Medulla oblongata (tissue), 1 donor: ENCODE results near the gene ZNF618.

Experiments used
- DNase-seq: peaks from one replicate; pipeline ENCODE4 v3.0.0-alpha.2; 2015; ENCODE audit errors: extremely low spot score

ZNF618 gene, protein sequence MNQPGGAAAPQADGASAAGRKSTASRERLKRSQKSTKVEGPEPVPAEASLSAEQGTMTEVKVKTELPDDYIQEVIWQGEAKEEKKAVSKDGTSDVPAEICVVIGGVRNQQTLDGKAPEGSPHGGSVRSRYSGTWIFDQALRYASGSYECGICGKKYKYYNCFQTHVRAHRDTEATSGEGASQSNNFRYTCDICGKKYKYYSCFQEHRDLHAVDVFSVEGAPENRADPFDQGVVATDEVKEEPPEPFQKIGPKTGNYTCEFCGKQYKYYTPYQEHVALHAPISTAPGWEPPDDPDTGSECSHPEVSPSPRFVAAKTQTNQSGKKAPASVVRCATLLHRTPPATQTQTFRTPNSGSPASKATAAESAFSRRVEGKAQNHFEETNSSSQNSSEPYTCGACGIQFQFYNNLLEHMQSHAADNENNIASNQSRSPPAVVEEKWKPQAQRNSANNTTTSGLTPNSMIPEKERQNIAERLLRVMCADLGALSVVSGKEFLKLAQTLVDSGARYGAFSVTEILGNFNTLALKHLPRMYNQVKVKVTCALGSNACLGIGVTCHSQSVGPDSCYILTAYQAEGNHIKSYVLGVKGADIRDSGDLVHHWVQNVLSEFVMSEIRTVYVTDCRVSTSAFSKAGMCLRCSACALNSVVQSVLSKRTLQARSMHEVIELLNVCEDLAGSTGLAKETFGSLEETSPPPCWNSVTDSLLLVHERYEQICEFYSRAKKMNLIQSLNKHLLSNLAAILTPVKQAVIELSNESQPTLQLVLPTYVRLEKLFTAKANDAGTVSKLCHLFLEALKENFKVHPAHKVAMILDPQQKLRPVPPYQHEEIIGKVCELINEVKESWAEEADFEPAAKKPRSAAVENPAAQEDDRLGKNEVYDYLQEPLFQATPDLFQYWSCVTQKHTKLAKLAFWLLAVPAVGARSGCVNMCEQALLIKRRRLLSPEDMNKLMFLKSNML

DNA sequence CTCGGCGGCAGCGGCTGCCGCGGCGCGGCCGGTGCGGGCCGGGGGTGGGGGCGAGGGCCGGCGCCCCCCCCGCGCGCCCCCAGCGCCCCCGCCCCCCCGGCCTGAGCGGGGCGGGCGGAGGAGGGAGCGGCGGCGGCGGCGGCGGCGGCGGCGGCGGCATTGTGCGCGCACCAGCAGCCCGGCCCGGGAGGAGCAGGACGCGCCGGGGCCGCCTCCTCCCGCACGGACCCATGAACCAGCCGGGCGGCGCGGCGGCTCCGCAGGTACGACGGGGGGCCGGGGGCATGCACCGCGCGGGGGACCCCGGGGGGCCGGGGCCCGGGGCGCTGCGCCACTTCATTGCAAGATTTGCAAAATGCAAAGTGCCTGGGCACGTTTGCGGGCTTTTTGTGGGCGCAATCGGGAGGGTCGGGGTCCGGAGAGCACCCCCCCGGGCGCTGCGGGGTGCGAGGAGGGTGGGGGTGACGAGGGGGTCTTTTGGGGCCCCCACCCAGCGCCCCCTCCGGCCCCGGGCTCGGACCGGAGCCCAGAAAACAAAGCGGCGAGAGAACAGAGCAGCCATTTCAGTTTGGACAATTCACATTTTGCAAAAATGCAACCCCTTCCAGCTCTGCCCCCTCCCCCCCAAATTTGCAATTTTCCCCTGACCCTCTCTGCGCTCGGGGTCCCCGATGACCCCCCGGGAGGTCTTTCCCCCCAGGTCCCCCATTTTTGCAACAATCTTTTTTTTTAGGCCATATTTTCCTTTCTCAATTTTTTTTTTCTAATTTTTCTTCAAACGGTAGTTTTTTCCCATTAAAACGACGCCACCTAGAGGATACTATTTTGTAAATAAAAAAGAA, at the start of gene ZNF618:
TSS of gene ZNF618 (plus strand) at position 159 of the 842 bp plus-strand sequence. CDS start at position 231, 72 bp downstream.
- DNase-seq: peak; percentile 13

DNA sequence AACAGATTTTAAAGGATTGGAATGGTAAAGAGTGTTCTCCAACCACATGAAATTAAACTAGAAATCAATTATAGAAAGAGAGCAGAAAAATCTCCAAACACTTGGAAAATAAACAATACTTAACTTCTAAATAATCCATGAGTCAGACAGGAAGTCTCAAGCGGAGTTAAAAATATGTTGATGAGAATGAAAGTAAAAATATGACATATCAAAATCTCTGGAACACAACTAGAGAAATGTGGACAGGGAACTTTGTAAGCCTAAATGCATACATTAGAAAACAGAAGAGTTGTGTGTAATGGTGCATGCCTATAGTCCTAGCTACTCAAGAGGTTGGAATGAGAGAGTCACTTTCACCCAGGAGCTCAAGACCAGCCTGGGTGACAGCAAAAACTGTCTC, 47.9 kb upstream of the ZNF618 start:
- DNase-seq: no peak

DNA sequence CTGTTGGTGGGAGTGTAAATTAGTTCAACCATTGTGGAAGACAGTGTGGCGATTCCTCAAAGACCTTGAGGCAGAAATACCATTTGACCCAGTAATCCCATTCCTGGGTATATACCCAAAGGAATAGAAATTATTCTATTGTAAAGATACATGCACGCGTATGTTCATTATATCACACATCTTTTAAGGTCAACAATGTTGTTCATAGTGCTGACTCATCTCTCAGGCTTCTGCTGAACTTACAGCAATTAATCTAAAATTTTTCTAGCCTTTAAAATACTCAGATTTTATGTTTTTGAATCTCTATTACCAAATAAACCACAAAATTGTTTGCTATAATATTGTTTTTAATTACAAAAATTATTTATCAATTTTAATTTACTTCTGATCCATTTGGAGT, 38.8 kb upstream of the ZNF618 start:
- DNase-seq: no peak

DNA sequence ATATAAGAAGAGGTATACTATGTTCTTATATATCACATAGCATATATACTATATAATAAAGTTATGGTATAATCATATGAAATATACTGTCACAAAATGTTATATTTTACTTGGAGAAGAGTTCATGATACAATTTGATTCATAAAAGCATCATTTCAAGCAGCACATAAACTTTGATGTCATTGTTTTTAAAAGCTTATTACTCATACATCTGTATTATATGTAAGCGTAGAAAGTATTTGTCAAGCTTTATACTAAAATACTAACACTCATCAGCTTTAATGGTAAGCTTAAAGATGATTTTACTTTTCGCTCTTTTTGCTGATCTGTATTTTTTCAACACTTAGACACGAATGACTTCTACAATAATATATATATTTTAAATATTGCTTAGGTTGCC, 34.0 kb upstream of the ZNF618 start:
- no peak for DNase-seq

DNA sequence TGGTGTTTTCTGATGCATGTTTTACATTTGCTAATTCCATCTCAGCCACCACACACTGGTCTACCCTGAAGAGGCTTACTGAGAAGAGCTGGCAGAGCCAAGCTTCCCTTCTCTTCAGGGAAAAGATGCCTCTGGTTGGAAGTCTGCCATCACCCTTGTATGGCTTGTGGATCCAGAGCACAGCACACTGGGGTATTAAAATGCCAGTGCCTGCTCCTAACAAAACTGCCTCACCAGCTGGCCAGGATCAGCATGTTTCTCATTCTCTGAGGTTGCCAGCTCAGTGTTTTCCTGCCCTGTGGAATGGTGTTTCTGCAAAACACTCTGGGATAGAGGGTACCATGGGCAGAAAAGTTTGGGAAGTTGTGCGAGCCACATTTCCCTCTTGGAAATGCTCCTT, 31.6 kb upstream of the ZNF618 start:
- DNase-seq: no peak

- DNase-seq: no peak
Measured at GRCh38 chr9:113851359-113851758, 24.8 kb upstream of the ZNF618 start.

DNA sequence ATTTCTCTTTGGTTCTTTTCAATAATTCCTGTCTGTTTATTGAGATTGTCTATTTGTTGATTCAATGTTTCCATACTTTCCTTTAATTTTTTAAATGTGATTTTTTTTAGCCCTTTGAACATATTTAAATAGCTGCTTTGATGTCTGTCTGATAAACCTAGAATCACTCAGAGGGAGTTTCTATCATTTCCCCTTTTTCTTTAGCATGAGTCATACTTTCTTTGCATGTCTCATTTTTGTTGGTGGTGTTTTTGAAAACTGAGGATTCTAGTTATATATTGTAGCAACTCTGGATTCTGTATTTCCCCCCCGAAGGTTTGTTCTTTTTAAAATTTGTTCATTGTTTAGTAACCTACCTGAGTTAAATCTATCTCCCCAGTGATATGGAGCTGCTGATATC, 24.2 kb upstream of the ZNF618 start:
- no peak for DNase-seq

- no peak for DNase-seq
Measured at GRCh38 chr9:113853333-113853732, 22.8 kb upstream of the ZNF618 start.

DNA sequence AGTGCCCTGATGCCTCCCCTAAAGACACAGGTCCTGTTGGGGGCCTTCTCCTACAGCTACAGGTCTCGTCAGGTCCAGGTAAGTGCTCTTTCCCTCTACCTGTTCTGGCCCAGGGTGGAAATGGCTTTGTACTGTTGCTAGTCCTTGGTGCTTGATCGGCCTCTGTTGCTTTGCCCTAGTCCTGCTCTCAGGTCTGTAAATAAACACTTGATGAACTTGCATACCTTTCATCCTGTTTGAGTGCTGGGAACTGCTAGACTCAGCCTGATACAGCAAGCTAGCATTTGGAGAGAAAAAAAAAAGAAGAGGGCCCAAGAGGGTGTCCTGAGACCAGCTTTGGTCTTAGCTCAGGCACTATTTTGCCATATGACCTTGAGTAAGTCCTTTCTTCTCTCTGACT, 21.8 kb upstream of the ZNF618 start:
- DNase-seq: no peak

GRCh38 chr9:113857875-113858274, 18.2 kb upstream of the ZNF618 start:
- peak; percentile 62 for DNase-seq

DNA sequence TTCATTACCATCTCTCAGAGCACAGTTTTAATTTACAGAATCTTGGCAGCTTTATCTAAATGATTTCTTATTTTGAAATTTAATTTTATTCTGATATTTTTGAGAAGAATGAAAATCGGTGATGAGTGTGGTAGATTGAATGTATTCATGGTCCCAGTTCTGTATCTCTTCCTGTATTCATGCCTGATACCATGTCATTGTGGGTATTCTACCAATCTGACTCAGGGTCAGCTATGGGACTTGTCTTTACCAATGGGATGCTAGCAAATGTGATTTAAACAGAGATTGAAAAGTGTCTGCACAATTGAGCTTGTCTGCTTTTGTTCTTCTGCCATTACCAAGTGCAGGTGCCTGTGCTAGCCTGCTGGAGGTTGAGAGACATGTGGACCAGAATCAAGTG, 17.8 kb upstream of the ZNF618 start:
- no peak for DNase-seq

DNA sequence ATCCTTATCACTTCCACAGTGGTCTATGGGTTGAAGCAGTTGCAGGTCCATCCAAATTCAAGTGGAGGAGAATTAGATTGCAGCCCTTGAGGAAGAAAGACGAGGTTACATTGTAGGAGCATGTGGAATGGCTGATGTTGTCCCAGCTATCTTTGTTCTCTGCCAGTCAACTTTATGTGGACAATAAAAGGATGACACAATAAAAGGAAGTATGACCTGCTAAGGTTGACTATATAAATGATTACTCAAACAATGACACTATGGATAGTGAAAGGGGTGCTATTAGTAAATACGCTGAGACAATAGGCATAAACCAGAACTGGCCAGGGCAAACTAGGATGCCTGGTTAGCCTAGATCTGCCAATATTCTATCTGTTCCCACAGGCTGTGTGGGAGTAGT, 12.8 kb upstream of the ZNF618 start:
- no peak for DNase-seq

GRCh38 chr9:113868501-113868900, 7.6 kb upstream of the ZNF618 start:
- no peak for DNase-seq

DNA sequence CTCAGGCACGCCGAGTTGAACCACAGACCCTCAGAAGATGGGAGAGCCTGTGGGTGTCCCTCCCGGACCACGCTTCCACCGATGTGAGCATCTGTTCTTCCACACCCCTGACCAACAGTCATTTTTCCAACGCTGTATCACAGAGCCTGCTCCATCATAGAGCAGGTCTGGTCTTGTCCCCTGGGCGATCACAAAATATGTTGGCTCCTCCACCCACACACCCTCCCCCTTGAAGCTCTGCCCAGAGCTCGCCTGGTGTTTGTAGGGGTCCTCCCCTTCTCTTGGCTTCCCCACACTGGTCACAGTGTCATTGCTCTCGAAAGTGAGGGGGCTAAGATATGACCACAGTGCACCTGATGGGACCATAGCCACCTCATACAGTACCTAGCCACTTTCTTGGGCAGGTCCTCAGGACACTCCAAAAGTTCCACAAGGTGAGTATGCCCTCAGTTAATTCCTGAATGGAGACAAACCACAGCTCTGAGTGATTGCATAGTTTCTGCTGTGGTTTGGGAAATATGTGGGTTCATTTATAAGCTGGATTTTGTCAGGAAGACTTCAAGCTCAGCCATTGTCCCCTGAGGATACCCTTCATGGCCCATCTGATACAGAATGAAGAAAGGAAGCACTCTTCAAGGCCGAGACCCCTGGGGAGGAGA, 3.5 kb upstream of the ZNF618 start:
- DNase-seq: no peak

DNA sequence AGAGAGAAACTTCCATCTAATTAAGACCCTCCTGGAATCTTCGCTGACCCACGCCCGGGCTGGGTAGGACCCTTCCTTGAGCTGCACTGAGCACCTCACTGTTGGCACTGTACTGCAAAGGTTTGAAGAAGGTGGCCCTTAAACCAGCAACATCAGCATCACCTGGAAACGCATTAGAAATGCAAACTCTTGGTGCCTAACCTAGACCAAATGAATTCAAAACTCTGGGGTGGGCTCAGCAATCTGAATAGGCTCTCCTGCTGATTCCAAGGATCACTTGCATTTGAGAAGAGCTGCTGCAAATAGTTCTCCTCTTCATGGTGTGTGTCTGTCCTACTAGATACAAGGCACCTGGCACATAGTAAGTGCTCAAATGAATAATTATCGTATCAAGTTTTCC, 2.7 kb upstream of the ZNF618 start:
- no peak for DNase-seq

- DNase-seq: no peak
Measured at GRCh38 chr9:113873926-113874325, 2.2 kb upstream of the ZNF618 start.

GRCh38 chr9:113875459-113876150, 504 bp upstream of the ZNF618 start:
- no peak for DNase-seq

DNA sequence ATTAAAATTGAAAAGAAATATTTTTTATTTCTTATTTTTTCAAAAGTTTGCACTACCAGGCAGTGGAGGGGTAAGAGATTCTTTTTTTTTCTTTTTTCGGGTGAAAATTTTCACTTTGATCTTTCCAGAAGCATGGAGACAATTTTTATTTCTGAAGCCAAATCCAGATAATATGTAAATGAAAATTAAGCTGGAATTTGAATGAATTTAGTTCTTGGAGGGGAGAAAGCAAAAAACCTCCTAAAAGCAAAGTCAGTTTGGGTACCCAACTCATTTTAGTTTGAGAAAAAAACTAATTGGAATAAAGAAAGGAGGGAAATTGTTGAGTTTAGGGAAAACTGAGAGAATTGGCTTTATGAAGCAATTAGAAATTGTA, 872 bp downstream of the ZNF618 start:
- no peak for DNase-seq

GRCh38 chr9:113879318-113879717, 3.2 kb downstream of the ZNF618 start:
- no peak for DNase-seq

GRCh38 chr9:113879911-113880310, 3.8 kb downstream of the ZNF618 start:
- DNase-seq: no peak

GRCh38 chr9:113882181-113882580, 6.1 kb downstream of the ZNF618 start:
- DNase-seq: no peak
